HUES64 (cell line): Measurements from ENCODE around the gene KIAA0232.

ENCODE experiments used
- H3K27ac ChIP-seq: 2 replicates; pipeline ENCODE4 v1.7.0; 2013; ENCODE audit warnings: low read depth, low read length, inconsistent platforms
- H3K27me3 ChIP-seq: 2 replicates; pipeline ENCODE4 v1.6.1; 2013; ENCODE audit warnings: mild to moderate bottlenecking, low read length; ENCODE audit not compliant: insufficient read depth
- H3K36me3 ChIP-seq: 2 replicates; pipeline ENCODE4 v1.6.1; 2013; ENCODE audit warnings: mild to moderate bottlenecking, low read length; ENCODE audit not compliant: insufficient read depth
- H3K4me1 ChIP-seq: 2 replicates; pipeline ENCODE4 v1.6.1; 2013; ENCODE audit warnings: mild to moderate bottlenecking, low read length, moderate library complexity; ENCODE audit not compliant: insufficient read depth
- H3K4me3 ChIP-seq: 2 replicates; pipeline ENCODE4 v1.5.1; 2013; ENCODE audit warnings: mild to moderate bottlenecking, low read length, moderate library complexity
- H3K9ac ChIP-seq: 2 replicates; pipeline ENCODE4 v1.6.1; 2013; ENCODE audit warnings: mild to moderate bottlenecking, low read depth, low read length
- H3K9me3 ChIP-seq: 2 replicates; pipeline ENCODE4 v1.6.1; 2013; ENCODE audit warnings: low read depth, low read length; ENCODE audit not compliant: insufficient read depth
- WGBS: fragments of 150-250, 120-280 bp; methylation state at CpG from one replicate; pipeline ENCODE4 v1.1.7; 2013; ENCODE audit warnings: missing lambda C conversion rate; 5-methylcytosine and 5-hydroxymethylcytosine counted together

The KIAA0232 gene

DNA sequence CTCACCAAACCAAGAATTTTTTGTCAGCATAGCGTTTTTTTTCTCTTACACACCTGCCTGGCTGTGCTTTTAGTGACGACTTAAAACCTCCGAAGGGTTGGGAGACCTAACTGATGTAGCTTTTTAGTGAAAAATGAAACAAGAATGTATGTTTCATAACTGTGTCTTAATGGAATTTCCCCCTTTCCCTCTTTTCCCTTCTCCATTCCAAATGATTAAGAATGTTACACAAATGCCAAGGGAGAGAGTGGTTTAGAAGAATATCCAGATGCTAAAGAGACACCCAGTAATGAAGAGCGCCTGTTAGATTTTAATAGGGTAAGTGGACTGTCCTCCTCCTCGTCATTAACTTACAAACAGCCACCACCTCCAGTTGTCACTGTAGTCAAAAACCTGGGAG is 93.9 kb downstream of the KIAA0232 start:
- Histone ChIP-seq H3K27ac (no peak overlapping the region), H3K27me3 (no peaks in the 10 kb centered on the region), H3K9ac (no peak overlapping the region), H3K4me1 (no peaks in the 10 kb centered on the region), H3K9me3 (no peaks in the 10 kb centered on the region), H3K36me3 (peaks cover 82% of the 10 kb centered on the region), H3K4me3 (no peak overlapping the region)
- 88% methylated on average over 4 of the region's 5 CpGs for WGBS

GRCh38 chr4:6877067-6877466 is 94.5 kb downstream of the KIAA0232 start:
- Histone ChIP-seq H3K27me3 (no peaks in the 10 kb centered on the region), H3K36me3 (peaks cover 83% of the 10 kb centered on the region), H3K9ac (no peak overlapping the region), H3K4me3 (no peak overlapping the region), H3K9me3 (no peaks in the 10 kb centered on the region), H3K27ac (no peak overlapping the region), H3K4me1 (no peaks in the 10 kb centered on the region)
- WGBS, result 89% methylated on average over 14 of the region's 14 CpGs

GRCh38 chr4:6878451-6879059 is 96.0 kb downstream of the KIAA0232 start:
- Histone ChIP-seq H3K27me3 (no peaks in the 10 kb centered on the region), H3K9me3 (no peaks in the 10 kb centered on the region), H3K36me3 (peaks cover 87% of the 10 kb centered on the region), H3K4me1 (no peaks in the 10 kb centered on the region), H3K27ac (no peak overlapping the region), H3K9ac (no peak overlapping the region), H3K4me3 (no peak overlapping the region)
- WGBS, result 80% methylated on average over 11 of the region's 11 CpGs

- Histone ChIP-seq H3K4me1 (no peaks in the 10 kb centered on the region; the same call in 1 of the 2 replicates), H3K4me3 (no peak overlapping the region), H3K27ac (no peak overlapping the region), H3K9ac (no peak overlapping the region), H3K27me3 (no peaks in the 10 kb centered on the region), H3K9me3 (no peaks in the 10 kb centered on the region), H3K36me3 (peaks cover 74% of the 10 kb centered on the region)
- WGBS, result 97% methylated on average over 6 of the region's 7 CpGs
Observed at GRCh38 chr4:6880691-6881090, 98.2 kb downstream of the KIAA0232 start.

DNA sequence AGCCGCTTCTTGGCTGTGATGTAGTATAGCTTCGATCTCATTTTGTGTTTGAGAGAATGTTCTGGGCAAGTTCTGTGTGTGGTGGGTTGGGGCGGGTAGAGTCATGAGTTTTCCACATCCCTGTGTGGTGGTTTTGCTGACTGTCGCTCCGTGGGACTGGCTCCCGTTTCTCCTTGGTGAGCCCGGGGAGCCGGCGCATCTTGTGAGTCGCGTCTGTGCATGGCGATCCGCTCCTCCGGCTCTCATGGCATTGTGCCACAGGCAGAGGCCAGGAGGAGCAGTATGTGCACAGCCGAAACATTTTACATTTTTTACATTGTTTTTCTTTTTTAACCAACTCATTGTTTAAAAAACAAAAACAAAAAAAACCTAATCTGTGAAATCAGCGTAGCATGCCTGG is 99.4 kb downstream of the KIAA0232 start:
- no peak overlapping the region for H3K27ac ChIP-seq
- H3K9ac ChIP-seq, result no peak overlapping the region
- H3K27me3 ChIP-seq, result no peaks in the 10 kb centered on the region
- H3K36me3 ChIP-seq, result peaks cover 61% of the 10 kb centered on the region
- H3K4me1 ChIP-seq, result no peaks in the 10 kb centered on the region; the same call in 1 of the 2 replicates
- no peak overlapping the region for H3K4me3 ChIP-seq
- 95% methylated on average over 16 of the region's 16 CpGs for WGBS
- H3K9me3 ChIP-seq, result no peaks in the 10 kb centered on the region

DNA sequence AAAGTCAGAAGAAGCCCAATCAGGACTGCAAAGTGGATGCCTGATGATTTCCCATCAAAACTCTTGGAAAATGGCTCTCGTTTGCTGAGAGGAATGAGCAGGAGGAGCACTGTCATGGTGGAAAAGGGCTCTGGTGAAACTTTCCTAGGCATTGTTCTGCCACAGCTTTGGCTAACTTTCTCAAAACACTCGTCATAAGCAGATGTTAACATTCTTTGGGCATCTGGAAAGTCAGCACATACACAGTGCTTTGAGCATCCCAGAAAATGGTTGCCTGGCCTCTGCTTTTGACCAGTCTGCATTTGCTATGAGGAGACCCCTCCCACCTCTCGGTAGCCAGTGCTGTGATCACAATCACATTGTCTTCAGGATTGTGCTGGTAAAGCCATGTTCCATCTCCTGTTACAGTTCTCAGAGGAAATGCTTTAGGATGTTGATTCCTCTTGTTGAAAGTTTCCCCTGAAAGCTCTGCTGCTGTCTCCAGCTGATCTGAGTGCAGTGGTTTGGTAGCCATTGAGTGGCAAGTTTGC is 101.9 kb downstream of the KIAA0232 start:
- Histone ChIP-seq H3K4me1 (no peaks in the 10 kb centered on the region; the same call in 1 of the 2 replicates), H3K9me3 (no peaks in the 10 kb centered on the region), H3K36me3 (peaks cover 38% of the 10 kb centered on the region), H3K9ac (no peak overlapping the region), H3K27me3 (no peaks in the 10 kb centered on the region), H3K27ac (no peak overlapping the region), H3K4me3 (no peak overlapping the region)
- WGBS, result 75% methylated on average over 3 of the region's 3 CpGs

DNA sequence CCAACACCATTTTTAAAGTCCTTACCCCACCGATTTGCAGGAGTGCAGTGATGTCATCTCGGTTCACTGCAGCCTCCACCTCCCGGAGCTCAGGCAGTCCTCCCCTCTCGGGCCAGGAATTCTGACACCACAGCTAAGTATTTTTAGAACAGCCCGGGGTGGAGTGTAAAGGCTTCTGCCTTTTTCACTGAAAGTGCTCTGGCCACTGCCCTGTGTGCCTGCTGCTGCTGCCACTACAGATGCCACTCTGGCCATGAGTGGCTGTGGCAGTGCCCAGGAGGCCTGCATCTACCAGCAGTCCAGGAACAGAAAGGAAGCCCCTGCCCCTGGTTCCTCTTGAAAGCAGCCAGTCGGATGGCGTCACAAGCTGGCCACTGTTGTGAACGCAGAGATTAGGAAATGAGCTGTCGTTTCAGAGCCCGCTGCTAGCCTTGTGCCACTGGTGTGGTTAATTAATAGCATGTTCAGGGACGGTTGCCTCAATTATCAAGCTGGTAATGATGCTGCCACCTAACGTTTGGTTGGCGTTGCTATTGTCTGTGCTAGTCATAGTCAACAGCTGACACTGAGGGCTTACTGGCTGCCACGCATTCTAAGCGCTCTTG is 103.5 kb downstream of the KIAA0232 start:
- no peaks in the 10 kb centered on the region; the same call in 1 of the 2 replicates for H3K4me1 ChIP-seq
- no peaks in the 10 kb centered on the region for H3K27me3 ChIP-seq
- H3K9me3 ChIP-seq, result no peaks in the 10 kb centered on the region
- H3K36me3 ChIP-seq, result peaks cover 27% of the 10 kb centered on the region
- no peak overlapping the region for H3K4me3 ChIP-seq
- WGBS, result 80% methylated on average over 15 of the region's 15 CpGs
- H3K9ac ChIP-seq, result no peak overlapping the region
- H3K27ac ChIP-seq, result no peak overlapping the region; the same call in 1 of the 2 replicates

DNA sequence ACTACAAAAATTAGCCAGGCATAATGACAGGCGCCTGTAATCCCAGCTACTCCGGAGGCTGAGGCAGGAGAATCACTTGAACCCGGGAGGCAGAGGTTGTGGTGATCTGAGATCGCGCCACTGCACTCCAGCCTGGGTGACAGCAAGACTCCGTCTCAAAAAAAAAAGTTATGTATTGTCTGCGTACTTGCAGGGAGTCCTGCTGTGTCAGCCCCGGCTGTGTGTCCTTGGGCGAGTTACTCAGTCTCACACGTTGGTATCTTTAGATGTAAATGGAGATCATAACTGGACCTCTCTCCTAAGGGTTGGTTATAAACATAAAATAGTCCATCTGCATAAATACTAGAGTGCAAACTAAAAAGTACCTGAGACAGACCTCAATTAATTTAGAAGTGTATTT is 104.4 kb downstream of the KIAA0232 start:
- Histone ChIP-seq H3K4me3 (no peak overlapping the region), H3K9ac (no peak overlapping the region), H3K27ac (no peak overlapping the region), H3K36me3 (peaks cover 18% of the 10 kb centered on the region), H3K9me3 (no peaks in the 10 kb centered on the region), H3K4me1 (no peaks in the 10 kb centered on the region; the same call in 1 of the 2 replicates), H3K27me3 (no peaks in the 10 kb centered on the region)
- WGBS, result 86% methylated on average over 10 of the region's 10 CpGs

- H3K4me1 ChIP-seq, result no peaks in the 10 kb centered on the region; the same call in 1 of the 2 replicates
- no peak overlapping the region for H3K27ac ChIP-seq
- H3K36me3 ChIP-seq, result peaks cover 9% of the 10 kb centered on the region
- H3K9me3 ChIP-seq, result no peaks in the 10 kb centered on the region
- WGBS, result 91% methylated on average over 21 of the region's 21 CpGs
- no peaks in the 10 kb centered on the region for H3K27me3 ChIP-seq
- no peak overlapping the region for H3K9ac ChIP-seq
- H3K4me3 ChIP-seq, result no peak overlapping the region
Observed at GRCh38 chr4:6887591-6888371, 105.3 kb downstream of the KIAA0232 start.

DNA sequence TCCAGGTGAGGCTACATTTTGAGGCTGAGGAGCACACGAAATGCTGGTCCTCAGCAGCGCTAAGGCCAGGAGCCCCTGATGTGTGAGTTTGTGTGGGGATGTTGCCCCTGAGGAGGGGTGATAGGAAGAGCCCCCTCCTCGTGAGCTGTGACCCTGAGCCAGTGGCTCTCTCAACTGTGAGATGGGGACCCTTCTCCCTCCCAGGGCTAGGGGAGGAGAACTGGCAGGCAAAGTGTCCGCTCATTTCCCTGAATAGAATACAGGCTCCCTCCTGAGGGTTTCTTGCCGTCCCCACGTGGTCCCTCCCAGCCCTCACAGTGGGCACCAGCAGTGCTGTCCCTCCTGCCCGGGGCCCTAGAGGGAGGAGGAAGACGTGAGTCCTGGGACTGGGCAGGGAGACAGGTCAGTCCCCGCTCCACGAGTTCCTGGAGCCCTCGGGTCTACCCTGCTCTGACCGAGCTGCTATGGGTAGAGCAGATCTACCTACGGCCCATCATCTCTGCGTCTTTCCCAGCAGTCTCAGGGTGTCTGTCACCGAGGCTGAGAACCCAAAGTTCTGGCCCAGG is 106.1 kb downstream of the KIAA0232 start:
- H3K4me3 ChIP-seq, result no peak overlapping the region
- no peaks in the 10 kb centered on the region; the same call in 1 of the 2 replicates for H3K4me1 ChIP-seq
- H3K27me3 ChIP-seq, result no peaks in the 10 kb centered on the region
- 83% methylated on average over 15 of the region's 15 CpGs for WGBS
- no peak overlapping the region for H3K9ac ChIP-seq
- no peaks in the 10 kb centered on the region for H3K9me3 ChIP-seq
- peaks cover 2% of the 10 kb centered on the region; the same call in 1 of the 2 replicates for H3K36me3 ChIP-seq
- H3K27ac ChIP-seq, result no peak overlapping the region
